ENCODE results near the gene ZNF584. TPM values are rescaled to one million over a fixed set of nuclear protein-coding genes. Genes with fewer than 3 reads are reported as not detected.
"Not testable (repeated sequence)": the region's sequence is repeated elsewhere in the genome, so short reads cannot be mapped to it uniquely, and the experiment has no call there.

ZNF584 gene
- total and polyA plus RNA-seq, 4 donors = 13.8 to 18.3 (median 16.1) TPM

DNA sequence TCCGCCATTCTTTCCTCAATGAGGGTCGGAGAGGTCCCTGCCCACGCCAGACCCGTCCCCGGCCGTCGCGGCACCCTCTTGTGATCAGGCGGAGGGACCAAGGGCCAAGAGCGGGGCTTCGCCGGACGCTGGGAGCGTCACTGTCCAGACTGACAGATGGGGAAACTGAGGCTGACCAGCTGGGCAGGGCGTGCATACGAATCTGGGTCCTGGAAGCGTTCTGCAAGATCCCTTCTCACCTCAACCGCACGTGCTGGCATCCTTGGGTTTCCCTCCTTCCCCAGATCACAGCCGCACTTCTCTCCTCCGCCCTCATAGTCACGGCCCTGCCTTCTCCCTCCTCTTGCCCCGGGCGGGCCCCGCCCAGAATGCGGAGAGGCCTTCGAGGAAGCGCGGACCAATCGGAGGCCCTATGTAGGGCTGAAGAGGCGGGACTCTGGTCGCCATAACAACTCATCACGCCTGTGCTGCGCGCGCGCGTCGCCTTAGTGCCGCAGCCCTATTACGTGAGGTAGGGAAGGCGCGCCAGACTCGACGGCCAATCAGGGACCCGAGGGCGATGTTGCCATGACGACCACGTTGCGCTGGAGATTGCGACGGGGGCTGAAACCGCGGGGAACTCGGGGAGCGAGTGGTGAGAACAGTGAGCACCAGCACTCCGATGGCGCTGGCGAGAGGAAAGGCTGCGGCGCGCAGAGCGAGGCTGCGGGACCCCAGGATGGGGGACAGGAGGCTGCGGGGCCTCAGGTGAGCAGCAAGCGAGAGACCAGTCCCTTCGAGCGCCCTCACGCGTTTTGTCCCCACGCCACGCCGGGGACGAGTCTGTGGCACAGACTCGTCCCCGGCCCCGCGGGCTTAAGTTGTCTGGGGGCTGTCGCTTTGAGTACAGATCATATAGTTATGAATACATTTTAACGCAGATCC, 7.3 kb upstream of the ZNF584 start:
- WGBS (ENCODE audit: insufficient coverage) = under 1% methylated on average over 69 of the region's 80 CpGs
- H3K27ac ChIP-seq (ENCODE audit: low read depth, low read length) = peak overlapping the region; percentile 95

DNA sequence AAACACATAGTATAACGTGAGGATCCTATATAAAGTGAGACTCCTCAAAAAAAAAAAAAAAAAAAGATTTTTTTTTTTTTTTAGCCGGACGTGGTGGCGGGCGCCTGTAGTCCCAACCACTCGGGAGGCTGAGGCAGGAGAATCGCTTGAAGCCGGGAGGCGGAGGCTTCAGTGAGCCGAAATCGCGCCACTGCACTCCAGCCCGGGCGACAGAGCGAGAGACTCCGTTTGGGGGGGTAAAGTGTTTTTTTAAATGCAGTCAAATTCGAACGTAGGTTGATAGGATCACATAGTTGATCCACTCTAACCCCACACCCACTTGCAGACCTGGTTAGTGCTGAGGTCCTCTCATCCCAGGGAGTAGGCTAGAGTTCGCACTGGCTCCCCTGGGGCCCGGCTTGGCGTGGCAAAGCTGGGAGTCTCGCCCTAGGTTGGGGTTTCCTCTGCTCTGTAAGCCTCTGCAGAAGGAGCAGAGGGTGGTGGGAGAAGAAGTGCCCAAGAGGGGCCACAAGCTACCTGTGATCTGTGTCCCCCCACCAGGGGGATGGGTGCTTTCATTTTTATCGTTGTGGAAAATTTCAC, 6.5 kb upstream of the ZNF584 start:
- peak overlapping the region; percentile 74 for H3K4me3 ChIP-seq (ENCODE audit: low read depth, low read length)
- peak overlapping the region; percentile 95 for H3K27ac ChIP-seq (ENCODE audit: low read depth, low read length)
- H3K9me3 ChIP-seq (ENCODE audit: control insufficient read depth, insufficient read depth, low read length) = no peaks in the 10 kb centered on the region
- H3K36me3 ChIP-seq (ENCODE audit: control insufficient read depth, insufficient read depth, low read length) = peaks cover 2% of the 10 kb centered on the region
- DNase-seq (ENCODE audit: low read depth in 4 of 6, low spot score in 6 of 6) = no peak
- 71% methylated on average over 4 of the region's 23 CpGs for WGBS (ENCODE audit: insufficient coverage)
- H3K27me3 ChIP-seq (ENCODE audit: control insufficient read depth, insufficient read depth, low read length) = no peaks in the 10 kb centered on the region
- peaks cover 32% of the 10 kb centered on the region for H3K4me1 ChIP-seq (ENCODE audit: control insufficient read depth, insufficient read depth, low read length)

More for the DNA sequence above, 7.3 kb upstream of the ZNF584 start:
- DNase-seq (ENCODE audit: low read depth in 4 of 6, low spot score in 6 of 6) = peak; percentile 97 to 100 (median 100)
- H3K27me3 ChIP-seq (ENCODE audit: control insufficient read depth, insufficient read depth, low read length) = no peaks in the 10 kb centered on the region
- peaks cover 30% of the 10 kb centered on the region for H3K4me1 ChIP-seq (ENCODE audit: control insufficient read depth, insufficient read depth, low read length)
- H3K4me3 ChIP-seq (ENCODE audit: low read depth, low read length) = peak overlapping the region; percentile 74
- no peaks in the 10 kb centered on the region for H3K9me3 ChIP-seq (ENCODE audit: control insufficient read depth, insufficient read depth, low read length)
- H3K36me3 ChIP-seq (ENCODE audit: control insufficient read depth, insufficient read depth, low read length) = peaks cover 2% of the 10 kb centered on the region

DNA sequence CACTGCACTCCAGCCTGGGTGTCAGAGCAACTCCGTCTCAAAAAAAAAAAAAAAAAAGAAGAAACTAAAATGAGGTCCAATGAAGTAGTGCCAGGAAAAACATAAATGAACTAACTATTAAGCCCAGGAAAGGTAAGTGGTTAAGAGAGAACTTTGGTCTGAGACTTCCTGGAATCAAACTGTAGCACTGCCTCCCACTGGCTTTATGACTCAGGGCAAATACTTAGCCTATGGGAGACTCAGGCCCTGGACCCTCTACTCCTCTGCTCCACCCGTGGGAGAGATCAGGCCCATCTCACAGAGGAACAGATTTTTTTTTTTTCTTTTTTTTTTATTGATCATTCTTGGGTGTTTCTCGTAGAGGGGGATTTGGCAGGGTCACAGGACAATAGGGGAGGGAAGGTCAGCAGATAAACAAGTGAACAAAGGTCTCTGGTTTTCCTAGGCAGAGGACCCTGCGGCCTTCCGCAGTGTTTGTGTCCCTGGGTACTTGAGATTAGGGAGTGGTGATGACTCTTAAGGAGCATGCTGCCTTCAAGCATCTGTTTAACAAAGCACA, 4.5 kb upstream of the ZNF584 start:
- H3K36me3 ChIP-seq (ENCODE audit: control insufficient read depth, insufficient read depth, low read length); DNase-seq (ENCODE audit: low read depth in 4 of 6, low spot score in 6 of 6); H3K4me3 ChIP-seq (ENCODE audit: low read depth, low read length); H3K27ac ChIP-seq (ENCODE audit: low read depth, low read length); H3K27me3 ChIP-seq (ENCODE audit: control insufficient read depth, insufficient read depth, low read length); H3K9me3 ChIP-seq (ENCODE audit: control insufficient read depth, insufficient read depth, low read length): not testable (repeated sequence)
- no CpG with 5 or more reads among the region's 5 CpGs for WGBS (ENCODE audit: insufficient coverage)
- H3K4me1 ChIP-seq (ENCODE audit: control insufficient read depth, insufficient read depth, low read length) = peaks cover 40% of the 10 kb centered on the region

DNA sequence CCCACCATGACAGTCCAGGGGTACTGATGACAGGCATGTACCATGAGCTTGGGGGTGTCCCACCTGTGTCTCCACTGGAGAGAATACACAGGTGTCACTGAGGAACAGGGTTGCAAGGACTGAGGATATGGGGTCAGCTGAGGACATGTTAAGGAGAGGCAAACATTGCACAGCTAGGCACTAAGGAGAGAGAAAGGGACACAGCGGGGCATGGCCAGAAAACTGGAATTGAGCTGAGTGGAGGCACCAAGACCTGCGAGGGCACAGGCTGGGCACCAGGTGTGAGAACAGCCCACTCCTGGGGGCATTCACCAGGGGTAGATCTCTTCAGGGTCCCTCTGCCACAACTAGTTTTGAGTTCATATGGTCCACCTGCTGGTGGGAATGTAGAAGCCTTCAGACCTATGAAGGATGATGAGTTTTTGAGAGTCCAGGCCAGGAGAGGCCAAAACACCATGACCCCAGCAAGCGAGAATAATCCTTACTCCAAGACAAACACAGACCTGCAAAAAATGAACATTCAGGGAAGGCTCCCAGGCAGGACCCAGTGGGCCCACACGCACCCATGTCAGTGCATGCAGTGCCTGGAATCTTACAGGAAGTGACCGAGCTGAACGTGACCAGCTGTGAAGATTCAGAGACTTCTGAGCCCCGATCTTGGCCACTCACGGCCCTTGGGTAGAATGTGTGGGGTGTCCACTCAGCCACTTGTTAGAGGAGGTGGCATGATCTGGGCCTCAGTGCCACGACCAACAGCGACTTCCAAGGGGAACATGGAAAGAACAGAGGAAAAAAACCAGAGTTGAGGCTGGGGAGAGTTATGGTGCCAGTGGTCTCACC, 1.4 kb upstream of the ZNF584 start:
- Histone ChIP-seq H3K4me1 (ENCODE audit: control insufficient read depth, insufficient read depth, low read length) (peaks cover 33% of the 10 kb centered on the region), H3K4me3 (ENCODE audit: low read depth, low read length) (peak overlapping the region; percentile 88), H3K27me3 (ENCODE audit: control insufficient read depth, insufficient read depth, low read length) (no peaks in the 10 kb centered on the region), H3K27ac (ENCODE audit: low read depth, low read length) (no peak overlapping the region), H3K9me3 (ENCODE audit: control insufficient read depth, insufficient read depth, low read length) (no peaks in the 10 kb centered on the region), H3K36me3 (ENCODE audit: control insufficient read depth, insufficient read depth, low read length) (peaks cover 13% of the 10 kb centered on the region)
- DNase-seq (ENCODE audit: low read depth in 4 of 6, low spot score in 6 of 6) = no peak
- 74% methylated on average over 9 of the region's 10 CpGs for WGBS (ENCODE audit: insufficient coverage)

DNA sequence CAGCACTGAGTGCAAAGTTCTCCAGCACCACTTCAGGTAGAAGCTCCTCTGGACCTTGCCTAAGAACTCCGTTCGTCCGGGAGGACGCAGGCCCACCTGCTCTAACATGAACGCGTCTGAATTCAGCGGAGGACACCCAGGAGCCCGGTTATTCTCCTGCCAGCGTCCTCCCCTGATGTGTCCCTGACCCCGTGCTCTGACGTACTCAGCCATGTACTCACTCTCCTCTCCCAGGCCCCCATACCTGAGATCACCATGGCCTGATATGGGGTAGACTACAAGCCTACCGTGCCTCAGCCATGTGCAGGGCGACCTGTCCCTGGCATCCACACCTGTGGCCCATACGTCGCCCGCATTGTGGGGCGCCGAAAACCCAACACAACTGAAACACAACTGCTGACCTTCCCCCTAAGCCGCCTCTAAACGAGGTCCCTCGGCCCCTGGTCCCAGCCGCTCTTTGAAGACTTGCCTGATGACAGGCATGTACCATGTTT, 744 bp upstream of the ZNF584 start:
- Histone ChIP-seq H3K9me3 (ENCODE audit: control insufficient read depth, insufficient read depth, low read length) (no peaks in the 10 kb centered on the region), H3K27ac (ENCODE audit: low read depth, low read length) (peak overlapping the region; percentile 91), H3K36me3 (ENCODE audit: control insufficient read depth, insufficient read depth, low read length) (peaks cover 13% of the 10 kb centered on the region), H3K27me3 (ENCODE audit: control insufficient read depth, insufficient read depth, low read length) (no peaks in the 10 kb centered on the region), H3K4me3 (ENCODE audit: low read depth, low read length) (peak overlapping the region; percentile 88), H3K4me1 (ENCODE audit: control insufficient read depth, insufficient read depth, low read length) (peaks cover 28% of the 10 kb centered on the region)
- WGBS (ENCODE audit: insufficient coverage) = 6% methylated on average over 22 of the region's 22 CpGs
- DNase-seq (ENCODE audit: low read depth in 4 of 6, low spot score in 6 of 6) = no peak

- peak in 2 of 6 donors; percentile 16 to 56 for DNase-seq (ENCODE audit: low read depth in 4 of 6, low spot score in 6 of 6)
- Histone ChIP-seq H3K27me3 (ENCODE audit: control insufficient read depth, insufficient read depth, low read length) (no peaks in the 10 kb centered on the region), H3K27ac (ENCODE audit: low read depth, low read length) (peak overlapping the region; percentile 91), H3K36me3 (ENCODE audit: control insufficient read depth, insufficient read depth, low read length) (peaks cover 16% of the 10 kb centered on the region), H3K4me1 (ENCODE audit: control insufficient read depth, insufficient read depth, low read length) (peaks cover 28% of the 10 kb centered on the region), H3K9me3 (ENCODE audit: control insufficient read depth, insufficient read depth, low read length) (no peaks in the 10 kb centered on the region), H3K4me3 (ENCODE audit: low read depth, low read length) (peak overlapping the region; percentile 88)
- WGBS (ENCODE audit: insufficient coverage) = under 1% methylated on average over 33 of the region's 34 CpGs
Observed at GRCh38 chr19:58409010-58409790, 751 bp downstream of the ZNF584 start.

- 100% methylated on average over 3 of the region's 5 CpGs for WGBS (ENCODE audit: insufficient coverage)
- no peaks in the 10 kb centered on the region for H3K27me3 ChIP-seq (ENCODE audit: control insufficient read depth, insufficient read depth, low read length)
- peaks cover 68% of the 10 kb centered on the region for H3K36me3 ChIP-seq (ENCODE audit: control insufficient read depth, insufficient read depth, low read length)
- DNase-seq (ENCODE audit: low read depth in 4 of 6, low spot score in 6 of 6) = no peak
- no peaks in the 10 kb centered on the region for H3K9me3 ChIP-seq (ENCODE audit: control insufficient read depth, insufficient read depth, low read length)
- no peaks in the 10 kb centered on the region for H3K4me1 ChIP-seq (ENCODE audit: control insufficient read depth, insufficient read depth, low read length)
- H3K4me3 ChIP-seq (ENCODE audit: low read depth, low read length) = no peak overlapping the region
- no peak overlapping the region for H3K27ac ChIP-seq (ENCODE audit: low read depth, low read length)
Observed at GRCh38 chr19:58416604-58417003, 8.2 kb downstream of the ZNF584 start.

GRCh38 chr19:58417071-58417470, 8.6 kb downstream of the ZNF584 start:
- Histone ChIP-seq H3K4me3 (ENCODE audit: low read depth, low read length) (no peak overlapping the region), H3K36me3 (ENCODE audit: control insufficient read depth, insufficient read depth, low read length) (peaks cover 70% of the 10 kb centered on the region), H3K27ac (ENCODE audit: low read depth, low read length) (no peak overlapping the region), H3K4me1 (ENCODE audit: control insufficient read depth, insufficient read depth, low read length) (no peaks in the 10 kb centered on the region), H3K27me3 (ENCODE audit: control insufficient read depth, insufficient read depth, low read length) (no peaks in the 10 kb centered on the region), H3K9me3 (ENCODE audit: control insufficient read depth, insufficient read depth, low read length) (no peaks in the 10 kb centered on the region)
- WGBS (ENCODE audit: insufficient coverage) = 100% methylated on average over 4 of the region's 7 CpGs
- no peak for DNase-seq (ENCODE audit: low read depth in 4 of 6, low spot score in 6 of 6)
